Measurements from ENCODE around the gene AKAP9. TPM values are rescaled to one million over a fixed set of nuclear protein-coding genes. Genes with fewer than 3 reads are reported as not detected.
"Not testable (repeated sequence)": the region's sequence is repeated elsewhere in the genome, so short reads cannot be mapped to it uniquely, and the experiment has no call there.

AKAP9 gene
- total and polyA plus RNA-seq, 9 of the 15 experiments (the other 6 are each of a cell fraction or from before 2014, with no cell fraction given), result 25.5 to 80.9 (median 46.3) TPM

- Histone ChIP-seq H3K9me1 (ENCODE audit: control insufficient read depth, insufficient read depth, low read length) (no peaks in the 10 kb centered on the region), H3K79me2 (ENCODE audit: control insufficient read depth, insufficient read depth, low read length) (no peaks in the 10 kb centered on the region), H4K20me1 (replicated peaks; ENCODE audit: control insufficient read depth, insufficient read depth, low read length) (no peaks in the 10 kb centered on the region), H3K4me3 (no peak overlapping the region), H3K4me1 (replicated peaks in 1 of 2; ENCODE audit: control insufficient read depth in 2 of 2, insufficient read depth in 2 of 2, low read length in 2 of 2) (no peaks in the 10 kb centered on the region), H2AFZ (ENCODE audit: low read depth, low read length) (no peak overlapping the region), H3K9ac (ENCODE audit: insufficient read depth in 1 of 2, low read depth in 2 of 2, low read length in 2 of 2) (no peak overlapping the region), H3K9me3 (replicated peaks; ENCODE audit: control insufficient read depth, insufficient read depth, low read depth, low read length) (no peaks in the 10 kb centered on the region), H3K27me3 (ENCODE audit: control insufficient read depth in 2 of 2, insufficient read depth in 2 of 2, low read length in 2 of 2) (no peaks in the 10 kb centered on the region), H3K4me2 (ENCODE audit: insufficient read depth, low read length) (no peak overlapping the region), H3K36me3 (ENCODE audit: control insufficient read depth, insufficient read depth, low read length) (peaks cover 68% of the 10 kb centered on the region), H3K27ac (ENCODE audit: extremely low read depth, low read depth, low read length) (no peak overlapping the region)
- in situ Hi-C loops (cut with MboI) (no loop called here), intact Hi-C loops (cut with micrococcal nuclease) (no loop called here)
- no peak for DNase-seq (ENCODE audit: extremely low read depth in 1 of 4, low spot score in 3 of 4)
- ATAC-seq, result no peak
- TF ChIP-seq DACH1 (IDR thresholded peaks at IDR 0.05; ENCODE audit: partially characterized antibody) (no peak), E4F1 (CRISPR knock-in tag; IDR thresholded peaks at IDR 0.05; ENCODE audit: borderline replicate concordance) (no peak), NR2C1 (IDR thresholded peaks at IDR 0.05) (no peak), NR2C1 (tag; IDR thresholded peaks at IDR 0.05) (no peak), ZNF384 (IDR thresholded peaks at IDR 0.05; ENCODE audit: low read depth, low read length) (no peak), SREBF1 (IDR thresholded peaks at IDR 0.05; ENCODE audit: borderline replicate concordance, low read depth, low read length) (no peak), ZNF41 (CRISPR knock-in tag; conservative IDR thresholded peaks at IDR 0.05) (no peak), NFYB (IDR thresholded peaks at IDR 0.05; ENCODE audit: extremely low read depth, insufficient read length) (no peak), ZNF124 (CRISPR knock-in tag; IDR thresholded peaks at IDR 0.05) (no peak), PURB (CRISPR knock-in tag; IDR thresholded peaks at IDR 0.05; ENCODE audit: low read depth) (no peak), ZNF717 (CRISPR knock-in tag; IDR thresholded peaks at IDR 0.05) (no peak), HMG20A (CRISPR knock-in tag; conservative IDR thresholded peaks at IDR 0.05) (no peak), E2F4 (CRISPR knock-in tag; IDR thresholded peaks at IDR 0.05; ENCODE audit: low read depth) (no peak), MECOM (CRISPR knock-in tag; IDR thresholded peaks at IDR 0.05) (no peak), GATA2 (CRISPR knock-in tag; IDR thresholded peaks at IDR 0.05) (no peak)
- FAIRE-seq, result no peak
- WGBS (ENCODE audit: insufficient coverage, low coverage, missing lambda C conversion rate), result 100% methylated on average over 1 of the region's 1 CpG
- ChIA-PET POLR2A (interaction anchor here (0.6 to 1.6 kb wide), 2 partner anchors 8 to 10 kb away, joined by 3 read pairs; no protein-coding TSS in a partner anchor), CTCF (ENCODE audit: low intra/inter-chr PET ratio) (no interaction called here)
- BruUV-seq (replicated peaks), result no TSS peak
Observed at GRCh38 chr7:92100534-92100933, 159.9 kb downstream of the AKAP9 start.

- H3K9me3 ChIP-seq (replicated peaks; ENCODE audit: control insufficient read depth, insufficient read depth, low read depth, low read length); intact Hi-C loops (cut with micrococcal nuclease); DNase-seq (ENCODE audit: extremely low read depth in 1 of 4, low spot score in 3 of 4); ATAC-seq; H4K20me1 ChIP-seq (replicated peaks; ENCODE audit: control insufficient read depth, insufficient read depth, low read length); H3K9ac ChIP-seq (ENCODE audit: insufficient read depth in 1 of 2, low read depth in 2 of 2, low read length in 2 of 2); H3K79me2 ChIP-seq (ENCODE audit: control insufficient read depth, insufficient read depth, low read length); H3K4me3 ChIP-seq; FAIRE-seq; H3K4me2 ChIP-seq (ENCODE audit: insufficient read depth, low read length); H3K4me1 ChIP-seq (replicated peaks in 1 of 2; ENCODE audit: control insufficient read depth in 2 of 2, insufficient read depth in 2 of 2, low read length in 2 of 2); H2AFZ ChIP-seq (ENCODE audit: low read depth, low read length); in situ Hi-C loops (cut with MboI); H3K27me3 ChIP-seq (ENCODE audit: control insufficient read depth in 2 of 2, insufficient read depth in 2 of 2, low read length in 2 of 2); H3K9me1 ChIP-seq (ENCODE audit: control insufficient read depth, insufficient read depth, low read length); CTCF ChIA-PET (ENCODE audit: low intra/inter-chr PET ratio); BruUV-seq (replicated peaks); H3K27ac ChIP-seq (ENCODE audit: extremely low read depth, low read depth, low read length): not testable (repeated sequence)
- WGBS (ENCODE audit: insufficient coverage, low coverage, missing lambda C conversion rate), result 90% methylated on average over 5 of the region's 5 CpGs
- peaks cover 68% of the 10 kb centered on the region for H3K36me3 ChIP-seq (ENCODE audit: control insufficient read depth, insufficient read depth, low read length)
- POLR2A ChIA-PET, result interaction anchor here (1.0 kb wide), 1 partner anchor 32 kb away, joined by 3 read pairs; the partner anchor contains the start of gene CYP51A1
Observed at GRCh38 chr7:92102862-92103261, 162.2 kb downstream of the AKAP9 start.
